Thyroid gland (tissue), 4 donors: ENCODE results near the gene HMGB1. TPM values are rescaled to one million over a fixed set of nuclear protein-coding genes. Genes with fewer than 3 reads are reported as not detected.

ENCODE experiments used
- DNase-seq, 2 donors: peaks; one replicate each; pipeline ENCODE4 v3.0.0-alpha.2; 2019
- H3K27ac ChIP-seq, 3 donors: fragments of 200-600 bp; sonication (generic); 1 replicate in 2 of 3; 2 replicates in 1 of 3; pipeline ENCODE4 v1.5.1; 2016 to 2019; ENCODE audit warnings: mild to moderate bottlenecking in 1 of 3, moderate library complexity in 1 of 3
- H3K27me3 ChIP-seq: fragments of 200-600 bp; sonication (generic); one replicate; pipeline ENCODE4 v1.5.1; 2019
- H3K36me3 ChIP-seq, 2 donors: fragments of 200-600 bp; sonication (generic); one replicate each; pipeline ENCODE4 v1.5.1; 2016 to 2019
- H3K4me1 ChIP-seq, 2 donors: fragments of 200-600 bp; sonication (generic); one replicate each; pipeline ENCODE4 v1.5.1; 2017 to 2019
- H3K4me3 ChIP-seq, 3 donors: fragments of 200-600 bp; sonication (generic); replicated peaks in 1 of 3; 1 replicate in 2 of 3; 2 replicates in 1 of 3; pipeline ENCODE4 v1.5.1; 2016; ENCODE audit warnings: mild to moderate bottlenecking in 1 of 3
- H3K9me3 ChIP-seq: fragments of 200-600 bp; sonication (generic); one replicate; pipeline ENCODE4 v1.5.1; 2017
- CTCF ChIP-seq, 6 experiments: fragments of 200-600 bp in 3 of 6; fragments of 450-650 bp in 3 of 6; sonication (generic) in 3 of 6; IDR thresholded peaks; one replicate each; pipeline ENCODE4 v1.5.1; 2016 to 2019; ENCODE audit warnings: antibody characterized with exemption in 6 of 6, mild to moderate bottlenecking in 2 of 6, inconsistent platforms in 1 of 6, moderate library complexity in 1 of 6
- POLR2A ChIP-seq, 2 donors: fragments of 450-650 bp; IDR thresholded peaks; one replicate each; pipeline ENCODE4 v1.6.1; 2017; ENCODE audit warnings: antibody characterized with exemption in 2 of 2, mild to moderate bottlenecking in 2 of 2, moderate library complexity in 1 of 2
- WGBS, 2 donors: methylation state at CpG; one replicate each; pipeline ENCODE4 v1.1.5; 2017; 5-methylcytosine and 5-hydroxymethylcytosine counted together
- intact Hi-C: fragments of 100-400 bp; cut with DNase I; formaldehyde crosslinking; loops from one replicate; pipeline ENCODE4 v1.15.1; 2023
- total RNA-seq, 4 donors: library from RNA; depleted of rRNA; stranded (reverse); fragments of >200 nt; gene quantifications; one replicate each; pipeline ENCODE4 v1.2.3, GENCODE V29; 2016

Gene HMGB1
- total RNA-seq, 4 donors from 2014 or later = 255 to 467 (median 327) TPM

GRCh38 chr13:30493658-30494381 is 28.1 kb upstream of the HMGB1 start:
- DNase-seq = no peak
- TF ChIP-seq POLR2A (IDR thresholded peaks at IDR 0.05) = no peak
- no peak for TF ChIP-seq CTCF (IDR thresholded peaks at IDR 0.05)
- no peaks in the 10 kb centered on the region for H3K9me3 ChIP-seq
- WGBS, 2 donors = 92 to 96% methylated on average over 4 of the region's 4 CpGs
- no peaks in the 10 kb centered on the region for H3K4me1 ChIP-seq
- H3K27me3 ChIP-seq = no peaks in the 10 kb centered on the region
- no peaks in the 10 kb centered on the region for H3K36me3 ChIP-seq
- no peak overlapping the region for H3K4me3 ChIP-seq
- no peak overlapping the region for H3K27ac ChIP-seq
- intact Hi-C loops = no loop called here

GRCh38 chr13:30487075-30487470 is 21.3 kb upstream of the HMGB1 start:
- no peak for DNase-seq
- Histone ChIP-seq H3K27ac (peak overlapping the region in 1 of 3 donors; percentile 38), H3K27me3 (no peaks in the 10 kb centered on the region), H3K4me1 (peaks cover 4 to 10% of the 10 kb centered on the region in 2 donors), H3K9me3 (no peaks in the 10 kb centered on the region), H3K4me3 (no peak overlapping the region), H3K36me3 (no peaks in the 10 kb centered on the region)
- TF ChIP-seq CTCF (IDR thresholded peaks at IDR 0.05) = no peak
- TF ChIP-seq POLR2A (IDR thresholded peaks at IDR 0.05) = no peak
- intact Hi-C loops = no loop called here
- WGBS, 2 donors = 98 to 99% methylated on average over 3 of the region's 3 CpGs

GRCh38 chr13:30486230-30487074 is 20.7 kb upstream of the HMGB1 start:
- peak; percentile 61 to 64 for DNase-seq
- Histone ChIP-seq H3K4me3 (no peak overlapping the region), H3K36me3 (no peaks in the 10 kb centered on the region), H3K27ac (peak overlapping the region in 2 of 3 donors; percentile 34 to 38), H3K9me3 (no peaks in the 10 kb centered on the region), H3K4me1 (peaks cover 4 to 10% of the 10 kb centered on the region in 2 donors), H3K27me3 (no peaks in the 10 kb centered on the region)
- TF ChIP-seq CTCF (IDR thresholded peaks at IDR 0.05) (no peak), POLR2A (IDR thresholded peaks at IDR 0.05) (no peak)
- intact Hi-C loops = no loop called here
- WGBS, 2 donors = 51 to 66% methylated on average over 11 of the region's 11 CpGs

- no peak overlapping the region for H3K4me3 ChIP-seq
- DNase-seq = no peak
- H3K27me3 ChIP-seq = no peaks in the 10 kb centered on the region
- no peaks in the 10 kb centered on the region for H3K36me3 ChIP-seq
- intact Hi-C loops = no loop called here
- no peak for TF ChIP-seq CTCF (IDR thresholded peaks at IDR 0.05)
- TF ChIP-seq POLR2A (IDR thresholded peaks at IDR 0.05) = no peak
- no peak overlapping the region for H3K27ac ChIP-seq
- WGBS, 2 donors = 92% methylated on average over 8 of the region's 8 CpGs
- no peaks in the 10 kb centered on the region for H3K9me3 ChIP-seq
- peaks cover 3% of the 10 kb centered on the region in 2 donors for H3K4me1 ChIP-seq
Measured at GRCh38 chr13:30481241-30481760, 15.6 kb upstream of the HMGB1 start.
